PC-9 (cell line): Measurements from ENCODE around the gene MIER1. TPM values are rescaled to one million over a fixed set of nuclear protein-coding genes. Genes with fewer than 3 reads are reported as not detected.

Source experiments
- BruUV-seq: library from RNA; stranded (reverse); fragments of 400-500 nt; replicated peaks from 2 replicates; lab custom pipeline; 2021; lab: Mats Ljungman, UMichigan
- CTCF ChIA-PET: fragments of 300-600 bp; sonication (Branson Sonifier 250); formaldehyde crosslinking; loops from one replicate; lab custom pipeline; 2022; ENCODE audit warnings: antibody characterized with exemption; lab: Charles Lee
- POLR2A ChIA-PET: fragments of 300-600 bp; sonication (Branson Sonifier 250); formaldehyde crosslinking; loops from one replicate; lab custom pipeline; 2022; ENCODE audit warnings: antibody characterized with exemption; ENCODE audit not compliant: unreplicated experiment; lab: Charles Lee
- DNase-seq, 2 experiments: peaks; one replicate each; pipeline versions ENCODE4 v3.0.0 to v3.0.0-alpha.2; 2015 to 2022; ENCODE audit warnings: mixed read lengths in 1 of 2
- H2AFZ ChIP-seq: fragments of 200-600 bp; sonication (generic); 2 replicates; pipeline ENCODE4 v1.8.1; 2017; ENCODE audit warnings: antibody characterized with exemption
- H3F3A ChIP-seq: fragments of 200-600 bp; sonication (generic); 2 replicates; pipeline ENCODE4 v1.8.1; 2017; ENCODE audit warnings: antibody characterized with exemption, mild to moderate bottlenecking, low read depth; ENCODE audit not compliant: insufficient read depth
- H3K27ac ChIP-seq: fragments of 200-600 bp; sonication (generic); 2 replicates; pipeline ENCODE4 v1.6.1; 2016; ENCODE audit warnings: mixed run types
- H3K27me3 ChIP-seq: fragments of 200-600 bp; sonication (generic); 2 replicates; pipeline ENCODE4 v1.6.1; 2016; ENCODE audit warnings: low read depth, mixed run types; ENCODE audit not compliant: insufficient read depth
- H3K36me3 ChIP-seq: fragments of 200-600 bp; sonication (generic); 2 replicates; pipeline ENCODE4 v1.6.1; 2016; ENCODE audit warnings: low read depth, mixed run types
- H3K4me1 ChIP-seq: fragments of 200-600 bp; sonication (generic); replicated peaks from 2 replicates; pipeline ENCODE4 v1.6.1; 2016; ENCODE audit warnings: mixed run types; ENCODE audit not compliant: insufficient read depth
- H3K4me2 ChIP-seq: fragments of 200-600 bp; sonication (generic); 2 replicates; pipeline ENCODE4 v1.6.1; 2017; ENCODE audit warnings: mixed run types
- H3K4me3 ChIP-seq: fragments of 200-600 bp; sonication (generic); 2 replicates; pipeline ENCODE4 v1.6.1; 2016; ENCODE audit warnings: mixed run types
- H3K79me2 ChIP-seq: fragments of 200-600 bp; sonication (generic); 2 replicates; pipeline ENCODE4 v1.6.1; 2017; ENCODE audit warnings: low read depth, mixed run types
- H3K9me2 ChIP-seq: fragments of 200-600 bp; sonication (generic); 2 replicates; pipeline ENCODE4 v1.8.1; 2017; ENCODE audit warnings: mild to moderate bottlenecking; ENCODE audit not compliant: insufficient read depth
- H3K9me3 ChIP-seq: fragments of 200-600 bp; sonication (generic); 2 replicates; pipeline ENCODE4 v1.8.1; 2016; ENCODE audit warnings: low read depth; ENCODE audit not compliant: insufficient read depth
- H4K20me1 ChIP-seq: fragments of 200-600 bp; sonication (generic); 2 replicates; pipeline ENCODE4 v1.8.1; 2017; ENCODE audit not compliant: insufficient read depth
- CTCF ChIP-seq: fragments of 200-600 bp; sonication (generic); conservative IDR thresholded peaks from 2 replicates; pipeline ENCODE4 v1.6.1; 2017; ENCODE audit warnings: mixed run types, antibody characterized with exemption, mild to moderate bottlenecking, moderate library complexity
- EZH2 ChIP-seq: fragments of 200-600 bp; sonication (generic); IDR thresholded peaks from 2 replicates; pipeline ENCODE4 v1.8.0; 2017; ENCODE audit warnings: antibody characterized with exemption, low read depth
- intact Hi-C: fragments of 100-400 bp; cut with micrococcal nuclease; formaldehyde crosslinking; loops from one replicate; pipeline ENCODE4 v1.10.0; 2022; ENCODE audit not compliant: unreplicated experiment
- total RNA-seq: library from RNA; stranded (reverse); gene quantifications from 2 replicates; pipeline ENCODE4 v1.2.3, GENCODE V29; 2021

Gene MIER1
- total RNA-seq, 1 experiment from 2014 or later, result 30.4 TPM

- DNase-seq, result no peak
- Histone ChIP-seq H3K36me3 (0 out of 2 replicates have a peak, but pooled peaks cover 5% of the 10 kb centered on the region), H2AFZ (no peak overlapping the region), H3F3A (peaks cover 13% of the 10 kb centered on the region), H3K4me2 (peak overlapping the region; percentile 100), H3K9me3 (no peaks in the 10 kb centered on the region), H4K20me1 (peaks cover 7% of the 10 kb centered on the region), H3K27ac (peak overlapping the region; percentile 18; the same call in 1 of the 2 replicates), H3K4me1 (peaks cover 30% of the 10 kb centered on the region), H3K4me3 (peak overlapping the region; percentile 95), H3K79me2 (peaks cover 83% of the 10 kb centered on the region), H3K9me2 (no peaks in the 10 kb centered on the region), H3K27me3 (no peaks in the 10 kb centered on the region)
- intact Hi-C loops, result loop anchor here (5.0 to 10.0 kb wide), 2 partner anchors 500 to 753 kb away; partner anchors contain the start of genes GADD45A and SERBP1
- no peak for TF ChIP-seq CTCF
- no peak for TF ChIP-seq EZH2
- CTCF ChIA-PET, result no interaction called here
- BruUV-seq, result no TSS peak
- POLR2A ChIA-PET, result interaction anchor here (0.8 kb wide), 1 partner anchor 12 kb away, joined by 3 read pairs; no protein-coding TSS in a partner anchor
Measured at GRCh38 chr1:66932291-66932690, 7.5 kb downstream of the MIER1 start.

- no peak overlapping the region for H2AFZ ChIP-seq
- H3K4me2 ChIP-seq, result peak overlapping the region; percentile 37; the same call in 1 of the 2 replicates
- POLR2A ChIA-PET, result no interaction called here
- H3K27ac ChIP-seq, result no peak overlapping the region
- H3K27me3 ChIP-seq, result no peaks in the 10 kb centered on the region
- H4K20me1 ChIP-seq, result peaks cover 17% of the 10 kb centered on the region
- peaks cover 8% of the 10 kb centered on the region for H3F3A ChIP-seq
- no peak for TF ChIP-seq EZH2
- TF ChIP-seq CTCF, result no peak
- CTCF ChIA-PET, result interaction anchor here (0.6 kb wide), 1 partner anchor 215 kb away, joined by 4 read pairs; no protein-coding TSS in a partner anchor
- 0 out of 2 replicates have a peak, but pooled peaks cover 5% of the 10 kb centered on the region for H3K36me3 ChIP-seq
- H3K9me3 ChIP-seq, result no peaks in the 10 kb centered on the region
- no TSS peak for BruUV-seq
- peaks cover 41% of the 10 kb centered on the region for H3K4me1 ChIP-seq
- no peak overlapping the region for H3K4me3 ChIP-seq
- DNase-seq, result no peak
- intact Hi-C loops, result loop anchor here (5.0 to 10.0 kb wide), 2 partner anchors 498 to 751 kb away; partner anchors contain the start of genes GADD45A and SERBP1
- no peaks in the 10 kb centered on the region for H3K9me2 ChIP-seq
- H3K79me2 ChIP-seq, result peaks cover 87% of the 10 kb centered on the region
Measured at GRCh38 chr1:66933887-66934700, 9.3 kb downstream of the MIER1 start.

DNA sequence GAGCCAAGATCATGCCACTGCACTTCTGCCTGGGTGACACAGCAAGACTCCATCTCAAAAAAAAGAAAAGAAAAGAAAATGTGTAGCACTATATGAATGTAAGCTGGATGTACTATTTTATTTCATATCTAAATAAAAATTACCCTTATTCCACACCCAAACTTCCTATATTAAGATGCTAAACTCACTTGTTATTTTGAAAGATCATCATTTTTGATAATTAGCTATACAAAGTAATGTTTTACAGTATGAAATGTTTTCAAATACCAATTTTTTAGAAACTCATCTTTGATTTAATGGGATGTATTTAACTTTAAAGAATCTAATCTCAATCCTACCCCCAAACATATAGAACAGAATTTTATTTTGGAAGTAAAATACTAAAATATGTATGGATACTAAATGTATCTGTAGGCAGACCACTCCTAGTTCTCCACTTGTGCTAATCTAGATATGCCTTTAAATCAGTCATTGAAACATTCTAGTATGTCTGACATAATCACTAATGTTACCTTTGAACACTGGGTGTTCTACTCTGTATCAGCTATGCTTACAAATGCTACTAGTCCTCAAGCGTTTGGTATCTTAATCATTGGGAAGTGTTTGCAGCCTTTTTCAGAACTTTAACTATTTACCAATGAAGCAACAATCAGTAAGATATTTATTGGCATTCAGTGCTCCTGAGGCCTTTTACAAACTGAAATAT lies 12.9 kb downstream of the MIER1 start:
- no peak overlapping the region for H2AFZ ChIP-seq
- BruUV-seq, result no TSS peak
- peaks cover 25% of the 10 kb centered on the region for H3K4me1 ChIP-seq
- H3K79me2 ChIP-seq, result peaks cover 93% of the 10 kb centered on the region
- intact Hi-C loops, result loop anchor here (10.0 kb wide), 1 partner anchor 747 kb away; the partner anchor contains the start of gene GADD45A
- DNase-seq, result no peak
- peaks cover 10% of the 10 kb centered on the region; the same call in 1 of the 2 replicates for H4K20me1 ChIP-seq
- ChIA-PET CTCF (no interaction called here), POLR2A (no interaction called here)
- H3K27me3 ChIP-seq, result no peaks in the 10 kb centered on the region
- no peaks in the 10 kb centered on the region for H3K9me3 ChIP-seq
- 0 out of 2 replicates have a peak overlapping the region, but pooled peaks have one; percentile 5 for H3K4me2 ChIP-seq
- 0 out of 2 replicates have a peak, but pooled peaks cover 4% of the 10 kb centered on the region for H3K36me3 ChIP-seq
- no peak overlapping the region for H3K4me3 ChIP-seq
- no peak overlapping the region; the same call in 1 of the 2 replicates for H3K27ac ChIP-seq
- no peaks in the 10 kb centered on the region for H3F3A ChIP-seq
- H3K9me2 ChIP-seq, result no peaks in the 10 kb centered on the region
- no peak for TF ChIP-seq EZH2
- no peak for TF ChIP-seq CTCF
